ENCODE data around the gene NRDC. TPM values are rescaled to one million over a fixed set of nuclear protein-coding genes. Genes with fewer than 3 reads are reported as not detected.

Gene NRDC
- total RNA-seq, 1 experiment from 2014 or later, result 147 TPM

DNA sequence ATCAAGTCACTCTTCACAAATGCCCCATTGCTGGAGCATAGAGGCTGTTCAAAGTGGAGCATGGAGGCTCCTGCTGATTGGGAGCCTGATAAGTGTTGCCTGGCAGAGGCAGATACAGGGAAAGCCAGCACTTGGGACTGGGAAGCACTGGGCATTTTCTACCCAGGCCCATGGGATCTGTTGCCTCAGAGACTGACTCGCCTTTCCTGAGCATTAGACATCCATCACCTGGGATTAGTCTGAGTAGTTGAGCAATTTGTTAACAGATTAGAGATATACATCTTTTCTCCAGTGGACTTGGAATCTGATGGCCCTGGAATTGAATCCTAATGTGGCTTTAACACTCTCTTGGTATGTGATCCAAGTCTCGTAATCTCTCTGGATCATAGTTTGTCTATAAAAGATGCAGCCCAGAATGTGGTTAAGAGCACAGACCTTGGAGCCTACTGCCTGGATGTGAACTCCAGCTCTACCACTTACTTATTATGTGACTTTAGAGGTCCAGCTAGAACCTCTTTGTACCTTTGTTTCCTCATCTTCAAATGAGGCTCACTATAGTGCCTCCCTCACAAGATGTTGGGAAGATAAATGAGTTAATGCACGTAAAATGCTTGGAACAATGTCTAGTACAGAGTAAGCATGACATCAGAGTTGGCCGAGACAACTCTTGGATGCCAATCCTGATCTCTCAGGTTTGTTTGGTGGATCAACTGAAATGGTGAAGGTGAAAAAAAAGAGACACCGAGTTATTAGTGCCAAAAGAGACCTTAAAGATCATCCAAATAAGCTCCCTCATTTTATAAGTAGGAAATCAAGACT, 38.3 kb upstream of the NRDC start:
- H4K8ac ChIP-seq (replicated peaks; ENCODE audit: insufficient read length, low read depth, low read length), result no peak overlapping the region
- H3K79me1 ChIP-seq (ENCODE audit: insufficient read depth, low read depth, low read length, poor library complexity, severe bottlenecking), result no peaks in the 10 kb centered on the region
- no peaks in the 10 kb centered on the region for H4K20me1 ChIP-seq (ENCODE audit: control insufficient read depth, insufficient read depth, insufficient read length)
- DNase-seq, result no peak
- H3K27ac ChIP-seq (ENCODE audit: insufficient read length, low read depth, low read length), result no peak overlapping the region
- H2BK120ac ChIP-seq (ENCODE audit: low read depth, low read length, poor library complexity, severe bottlenecking), result no peak overlapping the region
- no peak overlapping the region for H2AFZ ChIP-seq (ENCODE audit: low read length)
- WGBS (ENCODE audit: extremely low coverage, insufficient read length, low lambda C conversion rate), result no CpG with 5 or more reads among the region's 5 CpGs
- no peak overlapping the region for H3T11ph ChIP-seq (ENCODE audit: low read length)
- H3K9ac ChIP-seq (ENCODE audit: extremely low read depth, insufficient read length, low read length), result no peak overlapping the region
- Mint-ChIP-seq H3K36me3 (ENCODE audit: insufficient read depth in 1 of 3, low read depth in 3 of 3) (peaks cover 4 to 51% (median 39%) of the 10 kb centered on the region in 3 experiments; a peak in 6 of 7 replicates), H3K4me3 (no peak overlapping the region), H3K27ac (no peak overlapping the region; a peak in 1 of 7 replicates), H3K9me3 (no peaks in the 10 kb centered on the region), H3K27me3 (ENCODE audit: low read depth) (no peaks in the 10 kb centered on the region), H3K4me1 (peaks cover 8 to 13% of the 10 kb centered on the region in 2 experiments)
- H2AK5ac ChIP-seq (ENCODE audit: insufficient read length, low read length), result no peak overlapping the region
- H3K23ac ChIP-seq (ENCODE audit: insufficient read length, low read depth, low read length), result no peak overlapping the region
- no peak overlapping the region for H4K5ac ChIP-seq (ENCODE audit: insufficient read length, low read depth, low read length)
- no peak overlapping the region for H2BK5ac ChIP-seq (ENCODE audit: insufficient read length, low read length)
- no peak overlapping the region for H2BK15ac ChIP-seq (ENCODE audit: low read depth, low read length)
- H3K4ac ChIP-seq (ENCODE audit: low read depth, low read length), result no peak overlapping the region
- no peaks in the 10 kb centered on the region for H3K23me2 ChIP-seq (ENCODE audit: insufficient read length, low read depth, low read length, poor library complexity, severe bottlenecking)
- H3K27me3 ChIP-seq (ENCODE audit: insufficient read depth, low read length), result no peaks in the 10 kb centered on the region
- no peak overlapping the region for H3K56ac ChIP-seq (ENCODE audit: insufficient read length, low read depth, low read length)
- H3K4me2 ChIP-seq (ENCODE audit: insufficient read depth, insufficient read length, low read length), result no peak overlapping the region
- no peaks in the 10 kb centered on the region for H3K9me3 ChIP-seq (ENCODE audit: control insufficient read depth, low read depth, low read length)
- H3K14ac ChIP-seq (ENCODE audit: insufficient read depth, low read length), result no peak overlapping the region
- no peak overlapping the region for H2BK20ac ChIP-seq (ENCODE audit: low read depth, low read length, poor library complexity, severe bottlenecking)
- no peak overlapping the region for H2BK12ac ChIP-seq (ENCODE audit: insufficient read length, low read depth, low read length)
- TF ChIP-seq, protein P1, sequence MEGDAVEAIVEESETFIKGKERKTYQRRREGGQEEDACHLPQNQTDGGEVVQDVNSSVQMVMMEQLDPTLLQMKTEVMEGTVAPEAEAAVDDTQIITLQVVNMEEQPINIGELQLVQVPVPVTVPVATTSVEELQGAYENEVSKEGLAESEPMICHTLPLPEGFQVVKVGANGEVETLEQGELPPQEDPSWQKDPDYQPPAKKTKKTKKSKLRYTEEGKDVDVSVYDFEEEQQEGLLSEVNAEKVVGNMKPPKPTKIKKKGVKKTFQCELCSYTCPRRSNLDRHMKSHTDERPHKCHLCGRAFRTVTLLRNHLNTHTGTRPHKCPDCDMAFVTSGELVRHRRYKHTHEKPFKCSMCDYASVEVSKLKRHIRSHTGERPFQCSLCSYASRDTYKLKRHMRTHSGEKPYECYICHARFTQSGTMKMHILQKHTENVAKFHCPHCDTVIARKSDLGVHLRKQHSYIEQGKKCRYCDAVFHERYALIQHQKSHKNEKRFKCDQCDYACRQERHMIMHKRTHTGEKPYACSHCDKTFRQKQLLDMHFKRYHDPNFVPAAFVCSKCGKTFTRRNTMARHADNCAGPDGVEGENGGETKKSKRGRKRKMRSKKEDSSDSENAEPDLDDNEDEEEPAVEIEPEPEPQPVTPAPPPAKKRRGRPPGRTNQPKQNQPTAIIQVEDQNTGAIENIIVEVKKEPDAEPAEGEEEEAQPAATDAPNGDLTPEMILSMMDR (conservative IDR thresholded peaks at IDR 0.05), result no peak
- H3K4me1 ChIP-seq (ENCODE audit: insufficient read depth, low read length), result no peaks in the 10 kb centered on the region
- no peak overlapping the region for H3K18ac ChIP-seq (ENCODE audit: insufficient read length, low read depth, low read length)
- no peaks in the 10 kb centered on the region for H3K79me2 ChIP-seq (ENCODE audit: insufficient read depth, low read length)
- no peak overlapping the region for H4K91ac ChIP-seq (ENCODE audit: insufficient read length, low read depth, low read length)

Measured in H9 (cell line).